ENCODE measurements around the gene AIFM1.
A peak's percentile ranks its signal among the peaks of the same experiment; 100 is the strongest.

AIFM1 gene

DNA sequence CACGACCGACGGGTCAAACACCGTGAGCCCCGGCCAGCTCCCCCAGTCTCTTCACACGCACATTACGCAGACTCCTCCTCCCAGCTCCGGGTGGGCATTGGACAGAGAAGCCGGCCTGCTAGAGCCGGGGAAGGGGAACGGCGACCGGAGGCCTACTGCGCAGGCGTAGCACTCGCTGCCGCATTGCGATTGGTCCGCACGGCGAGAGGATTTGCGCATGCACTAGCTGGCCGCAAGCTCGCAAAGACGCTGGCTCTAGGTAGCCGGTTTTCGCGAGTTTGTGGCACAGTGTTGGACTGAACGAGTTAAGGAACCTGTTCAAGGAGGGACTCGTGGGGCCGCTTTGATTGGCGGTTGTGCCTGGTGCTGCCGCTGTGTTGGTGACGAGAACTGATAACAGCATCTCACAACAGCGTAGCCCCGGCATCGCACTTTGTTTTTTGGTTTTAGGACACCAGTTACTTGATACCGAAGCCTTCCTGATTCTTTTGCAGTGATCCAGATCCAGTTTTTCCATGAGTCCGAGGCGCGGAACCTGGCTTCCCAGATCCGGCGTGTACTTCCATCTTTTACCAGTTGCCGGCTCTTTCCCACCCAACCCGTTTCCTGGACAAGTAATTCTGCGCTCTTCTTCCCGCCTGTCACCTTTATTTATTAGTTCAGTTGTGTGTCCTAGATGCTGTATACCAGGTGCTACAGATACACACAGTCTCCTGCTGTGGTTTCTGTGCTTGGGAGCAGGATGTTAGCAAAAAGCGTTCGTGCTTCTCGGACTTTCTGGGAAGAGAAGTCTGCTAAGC is at the start of gene AIFM1:
AIFM1 (minus strand) TSS at position 139 of the 800 bp plus-strand sequence. CDS start 185 bp downstream, outside the sequence.
- Histone ChIP-seq H3K36me3 (ENCODE audit: control insufficient read depth, insufficient read depth, low read length) (no peaks in the 10 kb centered on the region), H3K9ac (ENCODE audit: low read length) (peak within 1 kb of the TSS; percentile 10), H3K27me3 (ENCODE audit: control insufficient read depth, insufficient read depth, low read length) (no peaks in the 10 kb centered on the region), H3K4me3 (ENCODE audit: low read length) (peak within 1 kb of the TSS; percentile 65), H3K27ac (ENCODE audit: low read depth, low read length) (peak within 1 kb of the TSS; percentile 84), H3K4me1 (ENCODE audit: control insufficient read depth, insufficient read depth, low read length) (no peaks in the 10 kb centered on the region)

DNA sequence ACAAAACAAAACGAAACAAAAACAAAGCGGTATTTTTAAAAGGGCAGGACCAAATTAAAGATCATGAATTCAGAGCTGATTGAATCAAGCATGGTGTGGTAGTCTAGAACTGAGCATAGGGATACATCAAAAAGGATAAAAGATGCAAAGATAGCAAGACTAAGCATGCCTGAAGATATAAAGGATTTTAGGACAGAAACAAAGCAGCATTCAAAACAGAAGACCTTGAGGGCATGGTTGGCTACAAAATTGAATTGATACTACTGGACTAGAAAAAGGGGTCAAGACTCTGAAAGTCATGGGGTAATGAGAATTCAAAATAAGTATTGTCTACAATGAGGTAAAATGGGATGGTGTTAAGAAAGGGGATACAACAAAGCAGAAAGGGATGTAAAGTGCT is 47.7 kb upstream of the AIFM1 start:
- no peak overlapping the region for H3K27ac ChIP-seq (ENCODE audit: low read depth, low read length)
- H3K4me1 ChIP-seq (ENCODE audit: control insufficient read depth, insufficient read depth, low read length): no peaks in the 10 kb centered on the region
- no peaks in the 10 kb centered on the region for H3K36me3 ChIP-seq (ENCODE audit: control insufficient read depth, insufficient read depth, low read length)
- no peak overlapping the region for H3K9ac ChIP-seq (ENCODE audit: low read length)
- no peak overlapping the region for H3K4me3 ChIP-seq (ENCODE audit: low read length)
- no peaks in the 10 kb centered on the region for H3K27me3 ChIP-seq (ENCODE audit: control insufficient read depth, insufficient read depth, low read length)

DNA sequence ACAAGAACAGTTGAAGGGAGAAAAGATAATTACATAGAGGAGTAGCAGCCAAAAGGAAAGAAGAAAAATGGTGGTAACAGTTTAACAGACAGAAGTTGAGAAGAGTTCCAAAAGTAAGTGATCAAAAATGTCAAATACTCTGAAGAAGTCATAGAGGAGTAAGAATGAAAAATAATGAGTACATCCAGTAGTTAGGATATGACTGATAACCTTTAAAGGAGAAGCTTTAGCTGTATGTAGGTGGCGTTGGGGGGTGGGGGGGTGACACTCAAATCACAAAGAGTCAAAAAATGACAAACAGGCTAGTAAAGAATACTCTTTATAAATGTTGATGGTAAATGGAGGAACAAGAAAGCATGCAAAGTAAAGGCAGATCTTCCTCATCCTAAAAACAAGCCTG is 46.7 kb upstream of the AIFM1 start:
- no peak overlapping the region for H3K9ac ChIP-seq (ENCODE audit: low read length)
- H3K27me3 ChIP-seq (ENCODE audit: control insufficient read depth, insufficient read depth, low read length): no peaks in the 10 kb centered on the region
- H3K4me3 ChIP-seq (ENCODE audit: low read length): no peak overlapping the region
- no peaks in the 10 kb centered on the region for H3K36me3 ChIP-seq (ENCODE audit: control insufficient read depth, insufficient read depth, low read length)
- H3K27ac ChIP-seq (ENCODE audit: low read depth, low read length): no peak overlapping the region
- H3K4me1 ChIP-seq (ENCODE audit: control insufficient read depth, insufficient read depth, low read length): no peaks in the 10 kb centered on the region

DNA sequence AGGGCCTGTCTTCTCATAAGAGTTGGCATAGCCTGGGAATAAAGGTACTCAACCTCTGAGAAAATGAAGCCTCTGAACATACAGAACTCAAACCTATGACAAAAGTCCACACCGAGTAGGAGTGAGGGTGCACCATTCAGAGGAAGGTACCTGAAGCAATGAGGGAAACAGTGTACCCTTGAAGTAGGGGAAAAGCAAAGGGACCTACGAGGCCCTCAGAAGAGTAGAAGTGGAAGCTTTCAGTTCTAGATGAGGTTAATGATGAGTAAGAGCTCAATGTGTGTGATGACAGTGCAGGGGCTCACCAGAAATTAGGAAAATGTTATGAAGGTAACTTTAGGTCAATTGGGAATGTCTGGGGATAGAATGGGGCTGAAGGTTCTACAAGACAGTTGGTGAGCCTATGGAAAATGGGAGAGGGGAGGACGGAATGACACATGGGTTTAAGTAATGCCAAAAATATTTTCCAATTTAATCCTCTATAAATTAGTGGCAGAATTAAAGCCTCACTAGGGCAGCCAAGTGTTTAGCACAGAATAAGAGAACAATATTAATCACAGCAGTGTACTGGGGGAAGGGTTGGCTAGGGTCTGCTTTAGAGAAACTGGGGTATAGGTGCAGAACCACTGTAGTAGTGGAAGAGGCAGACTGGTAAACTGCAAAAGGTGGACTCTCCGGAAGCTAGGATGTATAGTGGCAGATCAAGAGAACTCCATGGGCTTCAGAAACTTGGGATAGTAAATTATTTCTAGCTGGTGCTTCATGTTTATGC is 46.0 kb upstream of the AIFM1 start:
- H3K27ac ChIP-seq (ENCODE audit: low read depth, low read length): no peak overlapping the region
- H3K27me3 ChIP-seq (ENCODE audit: control insufficient read depth, insufficient read depth, low read length): no peaks in the 10 kb centered on the region
- no peak overlapping the region for H3K9ac ChIP-seq (ENCODE audit: low read length)
- no peaks in the 10 kb centered on the region for H3K36me3 ChIP-seq (ENCODE audit: control insufficient read depth, insufficient read depth, low read length)
- no peak overlapping the region for H3K4me3 ChIP-seq (ENCODE audit: low read length)
- no peaks in the 10 kb centered on the region for H3K4me1 ChIP-seq (ENCODE audit: control insufficient read depth, insufficient read depth, low read length)

DNA sequence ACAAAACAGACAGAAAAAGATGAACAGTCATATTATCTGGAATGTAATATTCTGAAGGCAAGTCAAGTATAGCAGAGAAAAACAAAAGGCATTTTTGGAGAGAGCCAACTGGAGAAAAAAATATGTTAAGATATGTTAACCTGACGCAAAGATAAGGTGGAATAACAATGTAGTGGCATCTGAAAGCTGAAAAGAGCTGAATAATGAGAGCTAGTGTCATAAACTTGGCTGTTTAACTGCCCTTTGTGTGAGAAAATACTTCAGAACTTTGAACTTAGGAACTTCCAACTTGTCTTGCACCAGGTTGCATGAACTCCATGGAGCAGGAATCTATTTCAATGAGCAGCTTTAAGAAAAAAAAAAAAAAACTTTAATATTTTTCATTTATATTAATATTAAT is 39.0 kb upstream of the AIFM1 start:
- H3K27me3 ChIP-seq (ENCODE audit: control insufficient read depth, insufficient read depth, low read length): no peaks in the 10 kb centered on the region
- H3K4me1 ChIP-seq (ENCODE audit: control insufficient read depth, insufficient read depth, low read length): no peaks in the 10 kb centered on the region
- H3K9ac ChIP-seq (ENCODE audit: low read length): no peak overlapping the region
- H3K4me3 ChIP-seq (ENCODE audit: low read length): no peak overlapping the region
- H3K27ac ChIP-seq (ENCODE audit: low read depth, low read length): no peak overlapping the region
- H3K36me3 ChIP-seq (ENCODE audit: control insufficient read depth, insufficient read depth, low read length): no peaks in the 10 kb centered on the region

DNA sequence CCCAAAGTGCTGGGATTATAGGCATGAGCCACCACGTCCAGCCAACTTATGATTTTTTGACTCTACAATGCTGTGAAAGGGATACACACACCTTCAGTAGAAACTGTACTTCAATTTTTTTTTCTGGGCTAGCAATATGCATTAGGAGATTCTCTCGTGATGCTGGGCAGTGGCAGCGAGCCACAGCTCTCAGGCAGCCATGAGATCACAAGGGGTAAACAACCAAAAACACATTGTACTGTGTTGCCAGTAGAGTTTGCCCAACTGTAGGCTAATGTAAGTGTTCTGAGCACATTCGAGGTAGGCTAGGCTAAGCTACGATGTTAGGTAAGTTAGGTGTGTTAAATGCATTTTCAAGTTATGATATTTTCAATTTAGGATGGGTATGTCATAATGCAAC is 31.8 kb upstream of the AIFM1 start:
- H3K27me3 ChIP-seq (ENCODE audit: control insufficient read depth, insufficient read depth, low read length): no peaks in the 10 kb centered on the region
- no peaks in the 10 kb centered on the region for H3K36me3 ChIP-seq (ENCODE audit: control insufficient read depth, insufficient read depth, low read length)
- H3K4me1 ChIP-seq (ENCODE audit: control insufficient read depth, insufficient read depth, low read length): no peaks in the 10 kb centered on the region
- no peak overlapping the region for H3K4me3 ChIP-seq (ENCODE audit: low read length)
- H3K9ac ChIP-seq (ENCODE audit: low read length): no peak overlapping the region
- no peak overlapping the region for H3K27ac ChIP-seq (ENCODE audit: low read depth, low read length)

DNA sequence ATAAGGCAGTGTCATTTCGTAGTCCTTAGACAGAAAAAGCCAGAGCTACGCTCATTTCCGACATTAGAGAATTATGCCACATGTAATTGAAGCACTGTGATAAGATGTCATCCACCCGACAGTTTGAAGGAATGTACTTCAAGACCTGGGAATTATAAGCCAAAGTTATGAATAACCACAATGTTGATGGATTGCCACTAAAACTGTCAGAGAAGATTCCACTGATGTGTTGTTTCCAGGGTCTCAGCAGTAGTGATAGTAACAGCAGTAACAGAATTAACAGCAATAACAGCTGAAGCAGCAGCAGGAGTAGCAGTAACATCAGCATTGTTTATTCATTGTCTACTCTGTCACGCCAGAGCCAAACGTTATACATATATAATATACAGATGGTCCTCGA is 30.8 kb upstream of the AIFM1 start:
- Histone ChIP-seq H3K4me1 (ENCODE audit: control insufficient read depth, insufficient read depth, low read length) (no peaks in the 10 kb centered on the region), H3K27me3 (ENCODE audit: control insufficient read depth, insufficient read depth, low read length) (no peaks in the 10 kb centered on the region), H3K27ac (ENCODE audit: low read depth, low read length) (no peak overlapping the region)

DNA sequence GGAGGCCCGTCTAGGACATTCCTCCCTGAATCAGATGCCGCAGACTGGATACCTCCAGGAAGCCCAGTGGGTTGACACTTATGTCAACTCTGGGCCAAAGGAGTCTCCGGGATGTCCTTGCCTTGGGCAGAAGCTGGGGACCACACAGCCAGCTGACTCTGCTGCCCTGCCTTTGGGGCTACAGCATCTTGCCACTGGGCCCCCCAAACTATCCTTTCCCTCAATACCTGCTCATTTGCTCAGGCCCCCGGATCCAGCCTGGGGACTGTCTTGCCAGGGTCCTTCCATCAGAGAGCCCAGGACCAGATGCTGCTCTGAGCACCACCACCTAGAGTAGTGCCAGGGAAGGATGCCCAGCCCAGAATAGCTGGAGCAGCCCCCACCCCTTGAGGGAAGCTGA is 25.2 kb upstream of the AIFM1 start:
- Histone ChIP-seq H3K27me3 (ENCODE audit: control insufficient read depth, insufficient read depth, low read length) (no peaks in the 10 kb centered on the region), H3K4me1 (ENCODE audit: control insufficient read depth, insufficient read depth, low read length) (no peaks in the 10 kb centered on the region)

More for the DNA sequence above, 30.8 kb upstream of the AIFM1 start:
- Histone ChIP-seq H3K9ac (ENCODE audit: low read length) (no peak overlapping the region), H3K36me3 (ENCODE audit: control insufficient read depth, insufficient read depth, low read length) (no peaks in the 10 kb centered on the region), H3K4me3 (ENCODE audit: low read length) (no peak overlapping the region)

DNA sequence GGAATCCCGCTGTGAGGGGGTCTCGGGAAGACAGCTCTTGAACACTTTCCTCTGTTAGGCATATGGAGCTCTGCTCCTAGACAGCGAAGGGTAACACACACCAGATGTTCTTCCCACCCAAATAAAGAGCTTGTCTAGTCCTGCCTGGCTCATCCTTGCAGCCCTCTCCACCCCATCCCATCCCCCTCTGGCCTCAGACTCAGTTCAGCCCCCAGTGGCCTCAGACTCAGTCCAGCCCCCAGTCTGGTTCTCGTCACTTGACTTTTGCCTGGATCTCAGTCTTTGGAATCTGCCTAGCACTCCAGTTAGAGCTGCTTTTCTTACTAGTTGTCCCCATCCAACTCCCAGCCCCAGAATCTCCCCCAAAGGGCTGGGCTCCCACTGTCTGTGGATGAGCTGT is 21.0 kb upstream of the AIFM1 start:
- Histone ChIP-seq H3K36me3 (ENCODE audit: control insufficient read depth, insufficient read depth, low read length) (no peaks in the 10 kb centered on the region), H3K4me3 (ENCODE audit: low read length) (no peak overlapping the region), H3K9ac (ENCODE audit: low read length) (no peak overlapping the region), H3K27ac (ENCODE audit: low read depth, low read length) (no peak overlapping the region), H3K4me1 (ENCODE audit: control insufficient read depth, insufficient read depth, low read length) (no peaks in the 10 kb centered on the region), H3K27me3 (ENCODE audit: control insufficient read depth, insufficient read depth, low read length) (no peaks in the 10 kb centered on the region)

More for the DNA sequence above, 25.2 kb upstream of the AIFM1 start:
- Histone ChIP-seq H3K9ac (ENCODE audit: low read length) (no peak overlapping the region), H3K27ac (ENCODE audit: low read depth, low read length) (no peak overlapping the region), H3K4me3 (ENCODE audit: low read length) (no peak overlapping the region), H3K36me3 (ENCODE audit: control insufficient read depth, insufficient read depth, low read length) (no peaks in the 10 kb centered on the region)

DNA sequence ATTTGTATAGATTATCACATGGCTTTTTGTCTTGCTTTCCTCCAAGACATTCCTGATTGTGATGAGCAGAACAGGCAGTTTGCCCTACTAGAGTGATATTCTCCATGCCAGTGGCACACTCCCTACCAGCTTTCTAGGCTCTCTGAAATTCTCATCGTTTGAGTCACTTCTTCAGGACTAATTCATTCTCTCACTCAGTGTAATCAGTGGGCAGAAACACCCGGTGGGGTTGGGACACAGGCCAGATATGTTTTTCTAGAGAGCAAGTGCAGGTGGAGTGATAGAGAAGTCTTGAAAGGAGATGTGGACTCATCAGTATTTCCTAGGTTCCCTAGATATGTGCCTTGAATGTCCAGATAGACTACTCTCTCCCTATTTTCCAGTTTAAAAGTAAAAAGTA is 19.2 kb upstream of the AIFM1 start:
- H3K27me3 ChIP-seq (ENCODE audit: control insufficient read depth, insufficient read depth, low read length): no peaks in the 10 kb centered on the region
- H3K4me3 ChIP-seq (ENCODE audit: low read length): no peak overlapping the region
- no peaks in the 10 kb centered on the region for H3K4me1 ChIP-seq (ENCODE audit: control insufficient read depth, insufficient read depth, low read length)
- no peaks in the 10 kb centered on the region for H3K36me3 ChIP-seq (ENCODE audit: control insufficient read depth, insufficient read depth, low read length)
- no peak overlapping the region for H3K9ac ChIP-seq (ENCODE audit: low read length)
- H3K27ac ChIP-seq (ENCODE audit: low read depth, low read length): no peak overlapping the region

DNA sequence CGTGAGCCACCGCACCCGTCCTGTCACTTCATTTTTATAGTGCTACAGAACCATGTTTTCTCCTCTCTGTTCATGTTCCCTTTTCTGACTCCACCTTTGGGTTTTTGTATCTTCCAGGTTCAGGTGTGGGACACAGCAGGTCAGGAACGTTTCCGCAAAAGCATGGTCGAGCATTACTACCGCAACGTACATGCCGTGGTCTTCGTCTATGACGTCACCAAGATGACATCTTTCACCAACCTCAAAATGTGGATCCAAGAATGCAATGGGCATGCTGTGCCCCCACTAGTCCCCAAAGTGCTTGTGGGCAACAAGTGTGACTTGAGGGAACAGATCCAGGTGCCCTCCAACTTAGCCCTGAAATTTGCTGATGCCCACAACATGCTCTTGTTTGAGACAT is 18.5 kb upstream of the AIFM1 start:
- Histone ChIP-seq H3K9ac (ENCODE audit: low read length) (no peak overlapping the region), H3K27me3 (ENCODE audit: control insufficient read depth, insufficient read depth, low read length) (no peaks in the 10 kb centered on the region), H3K27ac (ENCODE audit: low read depth, low read length) (no peak overlapping the region), H3K4me3 (ENCODE audit: low read length) (no peak overlapping the region), H3K36me3 (ENCODE audit: control insufficient read depth, insufficient read depth, low read length) (no peaks in the 10 kb centered on the region), H3K4me1 (ENCODE audit: control insufficient read depth, insufficient read depth, low read length) (no peaks in the 10 kb centered on the region)

DNA sequence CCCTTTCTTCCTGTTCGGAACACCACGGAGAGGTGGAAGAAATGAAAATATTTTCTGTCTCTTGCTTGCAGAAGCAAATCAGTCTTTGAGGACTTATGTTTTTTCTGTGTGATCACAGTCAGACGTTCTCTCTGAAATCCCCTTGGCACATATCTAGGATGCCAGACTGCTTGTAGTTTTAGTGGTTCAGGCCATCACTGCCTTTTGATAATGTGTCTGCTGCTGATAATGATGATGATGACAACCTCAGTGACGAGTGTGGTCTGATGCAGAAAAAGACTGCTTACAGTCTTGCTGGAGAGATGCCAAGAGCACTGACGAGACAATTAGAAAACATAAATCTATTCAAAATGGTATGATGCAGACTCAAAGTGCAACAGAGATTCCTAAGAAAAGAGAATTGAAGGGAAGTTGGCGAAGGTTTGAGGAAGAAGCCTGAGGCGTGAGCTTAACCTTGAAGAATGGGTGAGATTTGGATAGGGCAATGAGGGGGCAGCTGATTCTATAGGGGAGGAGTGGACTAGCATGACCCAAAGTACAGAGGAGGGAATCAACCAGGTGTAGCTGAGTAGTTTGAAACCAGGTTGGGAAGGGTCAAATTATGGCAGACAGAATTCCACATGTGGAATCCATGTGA is 14.1 kb upstream of the AIFM1 start:
- H3K27ac ChIP-seq (ENCODE audit: low read depth, low read length): no peak overlapping the region
- H3K27me3 ChIP-seq (ENCODE audit: control insufficient read depth, insufficient read depth, low read length): no peaks in the 10 kb centered on the region
- H3K4me3 ChIP-seq (ENCODE audit: low read length): no peak overlapping the region
- no peak overlapping the region for H3K9ac ChIP-seq (ENCODE audit: low read length)
- no peaks in the 10 kb centered on the region for H3K4me1 ChIP-seq (ENCODE audit: control insufficient read depth, insufficient read depth, low read length)
- H3K36me3 ChIP-seq (ENCODE audit: control insufficient read depth, insufficient read depth, low read length): no peaks in the 10 kb centered on the region
